ENCODE data around the gene KNSTRN. TPM values are rescaled to one million over a fixed set of nuclear protein-coding genes. Genes with fewer than 3 reads are reported as not detected.
A peak's percentile ranks its signal among the peaks of the same experiment; 100 is the strongest.

Gene KNSTRN
- total and polyA plus RNA-seq, 2 of the 13 experiments (the other 11 are each of a cell fraction or from before 2014, with no cell fraction given): 20.3 to 62.3 TPM

DNA sequence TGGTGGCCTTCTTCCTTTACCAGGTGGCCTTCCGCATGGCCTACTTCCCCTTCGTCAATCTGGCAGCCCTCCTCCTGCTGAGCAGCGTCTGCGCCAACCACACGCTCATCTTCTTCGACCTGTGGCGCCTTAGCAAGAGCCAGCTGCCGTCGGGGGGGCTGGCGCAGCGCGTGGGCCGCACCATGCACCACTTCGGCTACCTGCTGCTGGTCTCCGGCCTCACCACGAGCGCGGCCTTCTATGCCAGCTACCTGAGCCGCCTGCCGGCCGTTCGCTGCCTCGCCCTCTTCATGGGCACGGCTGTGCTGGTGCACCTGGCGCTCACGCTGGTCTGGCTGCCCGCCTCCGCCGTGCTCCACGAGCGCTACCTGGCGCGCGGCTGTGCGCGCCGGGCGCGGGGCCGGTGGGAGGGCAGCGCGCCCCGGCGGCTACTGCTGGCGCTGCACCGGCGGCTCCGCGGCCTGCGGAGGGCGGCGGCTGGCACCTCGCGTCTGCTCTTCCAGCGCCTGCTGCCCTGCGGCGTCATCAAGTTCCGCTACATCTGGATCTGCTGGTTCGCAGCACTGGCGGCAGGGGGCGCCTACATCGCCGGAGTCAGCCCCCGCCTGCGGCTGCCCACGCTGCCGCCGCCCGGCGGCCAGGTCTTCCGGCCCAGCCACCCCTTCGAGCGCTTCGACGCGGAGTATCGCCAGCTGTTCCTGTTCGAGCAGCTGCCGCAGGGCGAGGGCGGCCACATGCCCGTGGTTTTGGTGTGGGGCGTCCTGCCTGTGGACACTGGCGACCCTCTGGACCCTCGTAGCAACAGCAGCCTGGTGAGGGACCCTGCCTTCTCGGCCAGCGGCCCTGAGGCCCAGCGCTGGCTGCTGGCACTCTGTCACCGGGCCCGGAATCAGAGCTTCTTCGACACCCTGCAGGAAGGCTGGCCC lies 14.6 kb upstream of the KNSTRN start (continued):
- TF ChIP-seq MED13 (CRISPR knock-in tag; IDR thresholded peaks at IDR 0.05) (peak; percentile 85; the same call in 1 of the 2 replicates), CCAR2 (optimal IDR thresholded peaks at IDR 0.05; ENCODE audit: low read depth, low read length) (no peak), IKZF4 (CRISPR knock-in tag; IDR thresholded peaks at IDR 0.05; ENCODE audit: borderline replicate concordance, low read depth, not compliant biosample characterization) (peak; percentile 97), ZNF282 (IDR thresholded peaks at IDR 0.05; ENCODE audit: partially characterized antibody) (no peak), ARNT2 (CRISPR knock-in tag; IDR thresholded peaks at IDR 0.05; ENCODE audit: low read depth) (peak; percentile 96), ZNF501 (CRISPR knock-in tag; IDR thresholded peaks at IDR 0.05) (peak; percentile 93), ZNF224 (CRISPR knock-in tag; IDR thresholded peaks at IDR 0.05) (peak; percentile 88; the same call in 1 of the 2 replicates), AGO2 (optimal IDR thresholded peaks at IDR 0.05; ENCODE audit: low read depth, low read length) (no peak), KLF13 (CRISPR knock-in tag; IDR thresholded peaks at IDR 0.05) (peak; percentile 60; the same call in 1 of the 2 replicates), ZFY (CRISPR knock-in tag; IDR thresholded peaks at IDR 0.05) (peak; percentile 89), ZNF605 (CRISPR knock-in tag; IDR thresholded peaks at IDR 0.05) (peak; percentile 86), FUBP1 (CRISPR knock-in tag; IDR thresholded peaks at IDR 0.05; ENCODE audit: borderline replicate concordance) (no peak), ZKSCAN8 (CRISPR knock-in tag; IDR thresholded peaks at IDR 0.05; ENCODE audit: borderline replicate concordance) (no peak), ERF (CRISPR knock-in tag; IDR thresholded peaks at IDR 0.05) (peak; percentile 96), ZNF124 (CRISPR knock-in tag; IDR thresholded peaks at IDR 0.05) (peak; percentile 88; the same call in 1 of the 2 replicates), EEA1 (CRISPR knock-in tag; IDR thresholded peaks at IDR 0.05; ENCODE audit: borderline replicate concordance) (peak; percentile 91), ADNP (CRISPR knock-in tag; IDR thresholded peaks at IDR 0.05) (no peak), NR2C2 (CRISPR knock-in tag; IDR thresholded peaks at IDR 0.05; ENCODE audit: borderline replicate concordance) (peak; percentile 56; the same call in 1 of the 2 replicates)
- TF ChIP-seq, protein P1, sequence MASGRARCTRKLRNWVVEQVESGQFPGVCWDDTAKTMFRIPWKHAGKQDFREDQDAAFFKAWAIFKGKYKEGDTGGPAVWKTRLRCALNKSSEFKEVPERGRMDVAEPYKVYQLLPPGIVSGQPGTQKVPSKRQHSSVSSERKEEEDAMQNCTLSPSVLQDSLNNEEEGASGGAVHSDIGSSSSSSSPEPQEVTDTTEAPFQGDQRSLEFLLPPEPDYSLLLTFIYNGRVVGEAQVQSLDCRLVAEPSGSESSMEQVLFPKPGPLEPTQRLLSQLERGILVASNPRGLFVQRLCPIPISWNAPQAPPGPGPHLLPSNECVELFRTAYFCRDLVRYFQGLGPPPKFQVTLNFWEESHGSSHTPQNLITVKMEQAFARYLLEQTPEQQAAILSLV (CRISPR knock-in tag; IDR thresholded peaks at IDR 0.05; ENCODE audit: borderline replicate concordance): peak; percentile 91
- TF ChIP-seq, protein P2, sequence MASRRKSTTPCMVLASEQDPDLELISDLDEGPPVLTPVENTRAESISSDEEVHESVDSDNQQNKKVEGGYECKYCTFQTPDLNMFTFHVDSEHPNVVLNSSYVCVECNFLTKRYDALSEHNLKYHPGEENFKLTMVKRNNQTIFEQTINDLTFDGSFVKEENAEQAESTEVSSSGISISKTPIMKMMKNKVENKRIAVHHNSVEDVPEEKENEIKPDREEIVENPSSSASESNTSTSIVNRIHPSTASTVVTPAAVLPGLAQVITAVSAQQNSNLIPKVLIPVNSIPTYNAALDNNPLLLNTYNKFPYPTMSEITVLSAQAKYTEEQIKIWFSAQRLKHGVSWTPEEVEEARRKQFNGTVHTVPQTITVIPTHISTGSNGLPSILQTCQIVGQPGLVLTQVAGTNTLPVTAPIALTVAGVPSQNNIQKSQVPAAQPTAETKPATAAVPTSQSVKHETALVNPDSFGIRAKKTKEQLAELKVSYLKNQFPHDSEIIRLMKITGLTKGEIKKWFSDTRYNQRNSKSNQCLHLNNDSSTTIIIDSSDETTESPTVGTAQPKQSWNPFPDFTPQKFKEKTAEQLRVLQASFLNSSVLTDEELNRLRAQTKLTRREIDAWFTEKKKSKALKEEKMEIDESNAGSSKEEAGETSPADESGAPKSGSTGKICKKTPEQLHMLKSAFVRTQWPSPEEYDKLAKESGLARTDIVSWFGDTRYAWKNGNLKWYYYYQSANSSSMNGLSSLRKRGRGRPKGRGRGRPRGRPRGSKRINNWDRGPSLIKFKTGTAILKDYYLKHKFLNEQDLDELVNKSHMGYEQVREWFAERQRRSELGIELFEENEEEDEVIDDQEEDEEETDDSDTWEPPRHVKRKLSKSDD (CRISPR knock-in tag; IDR thresholded peaks at IDR 0.05; ENCODE audit: low read depth): peak; percentile 81
- TF ChIP-seq, protein P3, sequence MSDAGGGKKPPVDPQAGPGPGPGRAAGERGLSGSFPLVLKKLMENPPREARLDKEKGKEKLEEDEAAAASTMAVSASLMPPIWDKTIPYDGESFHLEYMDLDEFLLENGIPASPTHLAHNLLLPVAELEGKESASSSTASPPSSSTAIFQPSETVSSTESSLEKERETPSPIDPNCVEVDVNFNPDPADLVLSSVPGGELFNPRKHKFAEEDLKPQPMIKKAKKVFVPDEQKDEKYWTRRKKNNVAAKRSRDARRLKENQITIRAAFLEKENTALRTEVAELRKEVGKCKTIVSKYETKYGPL (CRISPR knock-in tag; IDR thresholded peaks at IDR 0.05): peak; percentile 93
- TF ChIP-seq, protein P4, sequence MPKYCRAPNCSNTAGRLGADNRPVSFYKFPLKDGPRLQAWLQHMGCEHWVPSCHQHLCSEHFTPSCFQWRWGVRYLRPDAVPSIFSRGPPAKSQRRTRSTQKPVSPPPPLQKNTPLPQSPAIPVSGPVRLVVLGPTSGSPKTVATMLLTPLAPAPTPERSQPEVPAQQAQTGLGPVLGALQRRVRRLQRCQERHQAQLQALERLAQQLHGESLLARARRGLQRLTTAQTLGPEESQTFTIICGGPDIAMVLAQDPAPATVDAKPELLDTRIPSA (CRISPR knock-in tag; IDR thresholded peaks at IDR 0.05; ENCODE audit: borderline replicate concordance): no peak
